ENCODE results near the gene FAM149A. TPM values are rescaled to one million over a fixed set of nuclear protein-coding genes. Genes with fewer than 3 reads are reported as not detected.

Gene FAM149A
- polyA plus RNA-seq, 2 of the 4 experiments (the other 2 are of a cell fraction): 1.8 to 3.0 TPM

GRCh38 chr4:186159613-186160012 is 55.1 kb downstream of the FAM149A start:
- ChIA-PET CTCF (interaction anchor here (1.6 kb wide), 1 partner anchor 10 kb away, joined by 6 read pairs; no protein-coding TSS in a partner anchor), POLR2A (no interaction called here)
- DNase-seq (ENCODE audit: low read depth in 1 of 2, low spot score in 1 of 2) (no peak), FAIRE-seq (no peak), ATAC-seq (no peak)
- no peak overlapping the region for H3K4me3 ChIP-seq
- TF ChIP-seq KDM1A (IDR thresholded peaks at IDR 0.05; ENCODE audit: low read depth) (no peak), MAZ (IDR thresholded peaks at IDR 0.05; ENCODE audit: borderline replicate concordance, low read depth, low read length) (no peak), FOSL2 (IDR thresholded peaks at IDR 0.05) (no peak), FOSL2 (CRISPR knock-in tag; IDR thresholded peaks at IDR 0.05) (no peak), RNF2 (IDR thresholded peaks at IDR 0.05; ENCODE audit: borderline replicate concordance, low read depth) (no peak), POLR2A (IDR thresholded peaks at IDR 0.05; ENCODE audit: low read length) (no peak), JUN (IDR thresholded peaks at IDR 0.05) (no peak), PBX3 (IDR thresholded peaks at IDR 0.05) (no peak)
- no peak overlapping the region for H3K4me2 ChIP-seq
- no peaks in the 10 kb centered on the region for H3K4me1 ChIP-seq
- no peak overlapping the region for H3K27ac ChIP-seq
- WGBS (ENCODE audit: missing lambda C conversion rate): 86% methylated on average over 6 of the region's 6 CpGs
- no peaks in the 10 kb centered on the region for H3K9me3 ChIP-seq

GRCh38 chr4:186161138-186161537 is 56.6 kb downstream of the FAM149A start:
- ChIA-PET CTCF (interaction anchor here (0.6 to 1.3 kb wide), 2 partner anchors 8 to 11 kb away, joined by 3 to 5 read pairs; no protein-coding TSS in a partner anchor), POLR2A (no interaction called here)
- no peak overlapping the region for H3K4me2 ChIP-seq
- no peak for ATAC-seq
- 80% methylated on average over 6 of the region's 6 CpGs for WGBS (ENCODE audit: missing lambda C conversion rate)
- TF ChIP-seq JUN (IDR thresholded peaks at IDR 0.05) (no peak), POLR2A (IDR thresholded peaks at IDR 0.05; ENCODE audit: low read length) (no peak), CEBPB (IDR thresholded peaks at IDR 0.05) (no peak), CHD2 (IDR thresholded peaks at IDR 0.05; ENCODE audit: low read length, partially characterized antibody) (no peak), KDM5A (IDR thresholded peaks at IDR 0.05) (no peak)
- TF ChIP-seq, protein P1, sequence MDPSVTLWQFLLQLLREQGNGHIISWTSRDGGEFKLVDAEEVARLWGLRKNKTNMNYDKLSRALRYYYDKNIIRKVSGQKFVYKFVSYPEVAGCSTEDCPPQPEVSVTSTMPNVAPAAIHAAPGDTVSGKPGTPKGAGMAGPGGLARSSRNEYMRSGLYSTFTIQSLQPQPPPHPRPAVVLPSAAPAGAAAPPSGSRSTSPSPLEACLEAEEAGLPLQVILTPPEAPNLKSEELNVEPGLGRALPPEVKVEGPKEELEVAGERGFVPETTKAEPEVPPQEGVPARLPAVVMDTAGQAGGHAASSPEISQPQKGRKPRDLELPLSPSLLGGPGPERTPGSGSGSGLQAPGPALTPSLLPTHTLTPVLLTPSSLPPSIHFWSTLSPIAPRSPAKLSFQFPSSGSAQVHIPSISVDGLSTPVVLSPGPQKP (IDR thresholded peaks at IDR 0.05; ENCODE audit: low read depth, low read length): no peak
- TF ChIP-seq, protein P2, sequence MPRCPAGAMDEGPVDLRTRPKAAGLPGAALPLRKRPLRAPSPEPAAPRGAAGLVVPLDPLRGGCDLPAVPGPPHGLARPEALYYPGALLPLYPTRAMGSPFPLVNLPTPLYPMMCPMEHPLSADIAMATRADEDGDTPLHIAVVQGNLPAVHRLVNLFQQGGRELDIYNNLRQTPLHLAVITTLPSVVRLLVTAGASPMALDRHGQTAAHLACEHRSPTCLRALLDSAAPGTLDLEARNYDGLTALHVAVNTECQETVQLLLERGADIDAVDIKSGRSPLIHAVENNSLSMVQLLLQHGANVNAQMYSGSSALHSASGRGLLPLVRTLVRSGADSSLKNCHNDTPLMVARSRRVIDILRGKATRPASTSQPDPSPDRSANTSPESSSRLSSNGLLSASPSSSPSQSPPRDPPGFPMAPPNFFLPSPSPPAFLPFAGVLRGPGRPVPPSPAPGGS (IDR thresholded peaks at IDR 0.05): no peak
- no peaks in the 10 kb centered on the region for H3K9me3 ChIP-seq
- H3K27ac ChIP-seq: no peak overlapping the region
- no peak for FAIRE-seq
- H3K4me1 ChIP-seq: no peaks in the 10 kb centered on the region
- no peak for DNase-seq (ENCODE audit: low read depth in 1 of 2, low spot score in 1 of 2)
- H3K4me3 ChIP-seq: no peak overlapping the region

- FAIRE-seq (no peak), ATAC-seq (no peak), DNase-seq (ENCODE audit: low read depth in 1 of 2, low spot score in 1 of 2) (no peak)
- POLR2A ChIA-PET: no interaction called here
- Histone ChIP-seq H3K4me2 (no peak overlapping the region), H3K9me3 (no peaks in the 10 kb centered on the region), H3K27ac (no peak overlapping the region), H3K4me1 (no peaks in the 10 kb centered on the region), H3K4me3 (no peak overlapping the region)
- WGBS (ENCODE audit: missing lambda C conversion rate): 74% methylated on average over 15 of the region's 15 CpGs
- CTCF ChIA-PET: no interaction called here
- TF ChIP-seq MAZ (IDR thresholded peaks at IDR 0.05; ENCODE audit: borderline replicate concordance, low read depth, low read length): no peak
- no peak for TF ChIP-seq NPAS2 (CRISPR knock-in tag; IDR thresholded peaks at IDR 0.05; ENCODE audit: borderline replicate concordance)
- peak; percentile 10 for TF ChIP-seq MAFK (IDR thresholded peaks at IDR 0.05; ENCODE audit: partially characterized antibody)
- no peak for TF ChIP-seq HOXA7 (CRISPR knock-in tag; IDR thresholded peaks at IDR 0.05)
- TF ChIP-seq EHMT2 (IDR thresholded peaks at IDR 0.05; ENCODE audit: low read depth): no peak
- TF ChIP-seq ESRRA (IDR thresholded peaks at IDR 0.05; ENCODE audit: borderline replicate concordance, low read length): no peak
Measured at GRCh38 chr4:186166852-186167512, 62.5 kb downstream of the FAM149A start.

All from A549 (cell line).